ENCODE data around the gene GIPC2. TPM values are rescaled to one million over a fixed set of nuclear protein-coding genes. Genes with fewer than 3 reads are reported as not detected.
"Not testable (repeated sequence)": the region's sequence is repeated elsewhere in the genome, so short reads cannot be mapped to it uniquely, and the experiment has no call there.

The GIPC2 gene
- total and polyA plus RNA-seq, 2 of the 4 experiments (the other 2 are of a cell fraction): 0.07 to 0.18 TPM

- H3K27ac ChIP-seq (ENCODE audit: insufficient read depth, low read length); H3K9me3 ChIP-seq (ENCODE audit: control insufficient read depth, insufficient read depth, low read length); H4K8ac ChIP-seq (ENCODE audit: low read depth in 2 of 2, low read length in 2 of 2); H3K4me3 ChIP-seq (ENCODE audit: insufficient read depth, low read depth, low read length); H3K9ac ChIP-seq (ENCODE audit: low read depth, low read length); H2BK120ac ChIP-seq (ENCODE audit: low read depth, low read length); H3K56ac ChIP-seq (ENCODE audit: extremely low read depth, insufficient read depth, low read length); H2AK5ac ChIP-seq (ENCODE audit: low read depth, low read length); H3K9me1 ChIP-seq (ENCODE audit: insufficient read depth, low read length); H3K27me3 ChIP-seq (ENCODE audit: control insufficient read depth, insufficient read depth, low read length); H3K4me2 ChIP-seq (ENCODE audit: low read depth, low read length); H4K91ac ChIP-seq (ENCODE audit: insufficient read depth, low read depth, low read length); H2BK15ac ChIP-seq (ENCODE audit: low read depth, low read length); H2BK5ac ChIP-seq (ENCODE audit: low read depth, low read length, poor library complexity, severe bottlenecking); in situ Hi-C loops (cut with MboI; ENCODE audit: low sequenced_read_pairs); H3K18ac ChIP-seq (ENCODE audit: low read depth, low read length); ATAC-seq (ENCODE audit: low read depth); H4K5ac ChIP-seq (ENCODE audit: low read depth, low read length); dilution Hi-C loops (cut with HindIII; ENCODE audit: low sequenced_read_pairs, unreplicated experiment); H3K14ac ChIP-seq (replicated peaks; ENCODE audit: low read depth, low read length); H3K4me1 ChIP-seq (ENCODE audit: control insufficient read depth, insufficient read depth, low read length); POLR2A ChIA-PET (ENCODE audit: unreplicated experiment); H2AK9ac ChIP-seq (replicated peaks; ENCODE audit: low read depth, low read length, poor library complexity); H2BK20ac ChIP-seq (ENCODE audit: low read depth, low read length); DNase-seq; H3K4ac ChIP-seq (ENCODE audit: low read depth, low read length); H3K23ac ChIP-seq (ENCODE audit: low read depth, low read length); H4K20me1 ChIP-seq (ENCODE audit: insufficient read depth, low read length); H3K36me3 ChIP-seq (ENCODE audit: control insufficient read depth, insufficient read depth, low read length); H2AFZ ChIP-seq (replicated peaks; ENCODE audit: low read length, poor library complexity); intact Hi-C loops (cut with micrococcal nuclease); BruUV-seq (replicated peaks); H3K79me1 ChIP-seq (ENCODE audit: low read depth in 1 of 2, low read length in 2 of 2): not testable (repeated sequence)
- CTCF ChIA-PET: interaction anchor here (0.6 kb wide), 1 partner anchor 32 kb away, joined by 5 read pairs; no protein-coding TSS in a partner anchor
Measured at GRCh38 chr1:78084639-78085038, 38.9 kb downstream of the GIPC2 start.

All from IMR-90 (cell line).